Measurements from ENCODE around the gene CPXM2. TPM values are rescaled to one million over a fixed set of nuclear protein-coding genes. Genes with fewer than 3 reads are reported as not detected.

CPXM2 gene
- polyA plus RNA-seq, 3 donors, result not detected

GRCh38 chr10:123746942-123747341, 144.7 kb downstream of the CPXM2 start:
- intact Hi-C loops (cut with micrococcal nuclease), result no loop called here
- no peak overlapping the region for H3K9ac ChIP-seq (ENCODE audit: insufficient read depth, low read length, poor library complexity, severe bottlenecking)
- Mint-ChIP-seq H3K4me1 (no peaks in the 10 kb centered on the region), H3K36me3 (no peaks in the 10 kb centered on the region), H3K4me3 (no peak overlapping the region), H3K27ac (peak overlapping the region in 1 of 7 donors; percentile 8), H3K27me3 (ENCODE audit: low read depth in 3 of 3) (peaks cover 1 to 8% (median 5%) of the 10 kb centered on the region in 3 donors), H3K9me3 (peaks cover 0 to 7% (median 4%) of the 10 kb centered on the region in 7 donors)
- H3K4me3 ChIP-seq (replicated peaks in 1 of 3; ENCODE audit: low read depth in 2 of 3, low read length in 3 of 3), result no peak overlapping the region
- H4K20me1 ChIP-seq (ENCODE audit: insufficient read depth, low read length), result no peaks in the 10 kb centered on the region
- TF ChIP-seq, protein P1, sequence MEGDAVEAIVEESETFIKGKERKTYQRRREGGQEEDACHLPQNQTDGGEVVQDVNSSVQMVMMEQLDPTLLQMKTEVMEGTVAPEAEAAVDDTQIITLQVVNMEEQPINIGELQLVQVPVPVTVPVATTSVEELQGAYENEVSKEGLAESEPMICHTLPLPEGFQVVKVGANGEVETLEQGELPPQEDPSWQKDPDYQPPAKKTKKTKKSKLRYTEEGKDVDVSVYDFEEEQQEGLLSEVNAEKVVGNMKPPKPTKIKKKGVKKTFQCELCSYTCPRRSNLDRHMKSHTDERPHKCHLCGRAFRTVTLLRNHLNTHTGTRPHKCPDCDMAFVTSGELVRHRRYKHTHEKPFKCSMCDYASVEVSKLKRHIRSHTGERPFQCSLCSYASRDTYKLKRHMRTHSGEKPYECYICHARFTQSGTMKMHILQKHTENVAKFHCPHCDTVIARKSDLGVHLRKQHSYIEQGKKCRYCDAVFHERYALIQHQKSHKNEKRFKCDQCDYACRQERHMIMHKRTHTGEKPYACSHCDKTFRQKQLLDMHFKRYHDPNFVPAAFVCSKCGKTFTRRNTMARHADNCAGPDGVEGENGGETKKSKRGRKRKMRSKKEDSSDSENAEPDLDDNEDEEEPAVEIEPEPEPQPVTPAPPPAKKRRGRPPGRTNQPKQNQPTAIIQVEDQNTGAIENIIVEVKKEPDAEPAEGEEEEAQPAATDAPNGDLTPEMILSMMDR (IDR thresholded peaks at IDR 0.05), result no peak
- H3K4me1 ChIP-seq (ENCODE audit: control insufficient read depth in 1 of 2, insufficient read depth in 2 of 2, low read length in 2 of 2), result no peaks in the 10 kb centered on the region
- WGBS (ENCODE audit: insufficient coverage), result 78% methylated on average over 5 of the region's 8 CpGs
- H2AFZ ChIP-seq (ENCODE audit: insufficient read depth, low read depth, low read length, poor library complexity, severe bottlenecking), result no peak overlapping the region
- no peak overlapping the region for H3K27ac ChIP-seq (ENCODE audit: low read depth in 1 of 2, low read length in 2 of 2)
- H3K27me3 ChIP-seq (ENCODE audit: control insufficient read depth in 2 of 2, insufficient read depth in 2 of 2, low read length in 2 of 2), result no peaks in the 10 kb centered on the region
- peaks cover 0 to 2% of the 10 kb centered on the region in 2 donors for H3K9me3 ChIP-seq (replicated peaks in 1 of 2; ENCODE audit: control insufficient read depth in 1 of 2, insufficient read depth in 1 of 2, low read length in 2 of 2)
- H3K36me3 ChIP-seq (replicated peaks in 1 of 2; ENCODE audit: control insufficient read depth in 1 of 2, insufficient read depth in 2 of 2, low read length in 2 of 2), result no peaks in the 10 kb centered on the region
- no peak overlapping the region for H3K4me2 ChIP-seq (replicated peaks; ENCODE audit: extremely low read depth, low read length, poor library complexity, severe bottlenecking)
- no peak for DNase-seq
- H3K79me2 ChIP-seq (ENCODE audit: insufficient read depth, low read length), result no peaks in the 10 kb centered on the region

GRCh38 chr10:123746520-123746919, 145.1 kb downstream of the CPXM2 start:
- Histone ChIP-seq H3K27me3 (ENCODE audit: control insufficient read depth in 2 of 2, insufficient read depth in 2 of 2, low read length in 2 of 2) (no peaks in the 10 kb centered on the region), H3K79me2 (ENCODE audit: insufficient read depth, low read length) (no peaks in the 10 kb centered on the region), H3K9me3 (replicated peaks in 1 of 2; ENCODE audit: control insufficient read depth in 1 of 2, insufficient read depth in 1 of 2, low read length in 2 of 2) (peaks cover 0 to 2% of the 10 kb centered on the region in 2 donors), H3K4me3 (replicated peaks in 1 of 3; ENCODE audit: low read depth in 2 of 3, low read length in 3 of 3) (no peak overlapping the region), H4K20me1 (ENCODE audit: insufficient read depth, low read length) (no peaks in the 10 kb centered on the region), H3K27ac (ENCODE audit: low read depth in 1 of 2, low read length in 2 of 2) (no peak overlapping the region), H3K4me2 (replicated peaks; ENCODE audit: extremely low read depth, low read length, poor library complexity, severe bottlenecking) (no peak overlapping the region), H2AFZ (ENCODE audit: insufficient read depth, low read depth, low read length, poor library complexity, severe bottlenecking) (no peak overlapping the region), H3K4me1 (ENCODE audit: control insufficient read depth in 1 of 2, insufficient read depth in 2 of 2, low read length in 2 of 2) (no peaks in the 10 kb centered on the region), H3K9ac (ENCODE audit: insufficient read depth, low read length, poor library complexity, severe bottlenecking) (no peak overlapping the region), H3K36me3 (replicated peaks in 1 of 2; ENCODE audit: control insufficient read depth in 1 of 2, insufficient read depth in 2 of 2, low read length in 2 of 2) (no peaks in the 10 kb centered on the region)
- 75% methylated on average over 5 of the region's 7 CpGs for WGBS (ENCODE audit: insufficient coverage)
- Mint-ChIP-seq H3K27ac (no peak overlapping the region), H3K4me3 (no peak overlapping the region), H3K27me3 (ENCODE audit: low read depth in 3 of 3) (peaks cover 1 to 8% (median 5%) of the 10 kb centered on the region in 3 donors), H3K36me3 (no peaks in the 10 kb centered on the region), H3K9me3 (peaks cover 0 to 7% (median 4%) of the 10 kb centered on the region in 7 donors), H3K4me1 (no peaks in the 10 kb centered on the region)
- TF ChIP-seq, protein P1 (IDR thresholded peaks at IDR 0.05), result no peak
- DNase-seq, result no peak
- intact Hi-C loops (cut with micrococcal nuclease), result no loop called here
